Esophagus squamous epithelium (tissue), 4 donors: Measurements from ENCODE around the gene COL4A2.

Source experiments
- POLR2A ChIP-seq, 4 donors: fragments of 450-650 bp; IDR thresholded peaks; one replicate each; pipeline ENCODE4 v1.6.1; 2017; ENCODE audit warnings: antibody characterized with exemption in 4 of 4, mild to moderate bottlenecking in 4 of 4, moderate library complexity in 3 of 4
- TF ChIP-seq, protein P1 (sequence below), 6 experiments: fragments of 450-650 bp in 4 of 6; fragments of 200-600 bp in 2 of 6; sonication (generic) in 2 of 6; IDR thresholded peaks; one replicate each; pipeline ENCODE4 v1.5.1; 2016 to 2019; ENCODE audit warnings: antibody characterized with exemption in 6 of 6, mild to moderate bottlenecking in 4 of 6, moderate library complexity in 4 of 6

- TF ChIP-seq POLR2A (IDR thresholded peaks at IDR 0.05), result no peak
- TF ChIP-seq, protein P1, sequence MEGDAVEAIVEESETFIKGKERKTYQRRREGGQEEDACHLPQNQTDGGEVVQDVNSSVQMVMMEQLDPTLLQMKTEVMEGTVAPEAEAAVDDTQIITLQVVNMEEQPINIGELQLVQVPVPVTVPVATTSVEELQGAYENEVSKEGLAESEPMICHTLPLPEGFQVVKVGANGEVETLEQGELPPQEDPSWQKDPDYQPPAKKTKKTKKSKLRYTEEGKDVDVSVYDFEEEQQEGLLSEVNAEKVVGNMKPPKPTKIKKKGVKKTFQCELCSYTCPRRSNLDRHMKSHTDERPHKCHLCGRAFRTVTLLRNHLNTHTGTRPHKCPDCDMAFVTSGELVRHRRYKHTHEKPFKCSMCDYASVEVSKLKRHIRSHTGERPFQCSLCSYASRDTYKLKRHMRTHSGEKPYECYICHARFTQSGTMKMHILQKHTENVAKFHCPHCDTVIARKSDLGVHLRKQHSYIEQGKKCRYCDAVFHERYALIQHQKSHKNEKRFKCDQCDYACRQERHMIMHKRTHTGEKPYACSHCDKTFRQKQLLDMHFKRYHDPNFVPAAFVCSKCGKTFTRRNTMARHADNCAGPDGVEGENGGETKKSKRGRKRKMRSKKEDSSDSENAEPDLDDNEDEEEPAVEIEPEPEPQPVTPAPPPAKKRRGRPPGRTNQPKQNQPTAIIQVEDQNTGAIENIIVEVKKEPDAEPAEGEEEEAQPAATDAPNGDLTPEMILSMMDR (IDR thresholded peaks at IDR 0.05), result no peak
These were observed 15.7 kb downstream of the COL4A2 start for GRCh38 chr13:110322828-110323171.
